HCT116 (cell line): ENCODE results near the gene FBXO34.

Experiments
- CTCF ChIP-seq, 3 experiments: fragments of 200-600 bp in 1 of 3; sonication (generic) in 1 of 3; IDR thresholded peaks in 2 of 3; conservative IDR thresholded peaks in 1 of 3; 2 replicates each; pipeline ENCODE4 v1.5.1; 2012 to 2017; ENCODE audit warnings: low read depth in 2 of 3, low read length in 2 of 3, antibody characterized with exemption in 1 of 3, borderline replicate concordance in 1 of 3, control low read depth in 1 of 3, mild to moderate bottlenecking in 1 of 3, mixed read lengths in 1 of 3, mixed run types in 1 of 3, moderate library complexity in 1 of 3; ENCODE audit not compliant: insufficient read depth in 1 of 3
- ELF1 ChIP-seq: IDR thresholded peaks from 2 replicates; pipeline ENCODE4 v1.6.1; 2012; ENCODE audit warnings: low read depth, borderline replicate concordance
- EZH2 ChIP-seq: fragments of 200-600 bp; sonication (generic); IDR thresholded peaks from 2 replicates; pipeline ENCODE4 v1.6.1; 2017; ENCODE audit warnings: antibody characterized with exemption, mixed run types
- EZH2phosphoT487 ChIP-seq: fragments of 200-600 bp; IDR thresholded peaks from 2 replicates; pipeline ENCODE4 v1.6.1; 2018; ENCODE audit warnings: antibody characterized with exemption, borderline replicate concordance
- FOSL1 ChIP-seq: IDR thresholded peaks from 2 replicates; pipeline ENCODE4 v1.6.1; 2012; ENCODE audit warnings: low read depth
- POLR2A ChIP-seq: IDR thresholded peaks from 2 replicates; pipeline ENCODE4 v1.7.0; 2011; ENCODE audit warnings: borderline replicate concordance; ENCODE audit not compliant: insufficient read depth, insufficient read length; ENCODE audit errors: extremely low read depth
- POLR2AphosphoS5 ChIP-seq: IDR thresholded peaks from 2 replicates; pipeline ENCODE4 v1.6.1; 2011; ENCODE audit warnings: mild to moderate bottlenecking, low read depth, low read length, moderate library complexity
- RAD21 ChIP-seq: IDR thresholded peaks from 2 replicates; pipeline ENCODE4 v1.6.1; 2012; ENCODE audit warnings: low read depth, mild to moderate bottlenecking
- REST ChIP-seq: IDR thresholded peaks from 2 replicates; pipeline ENCODE4 v1.6.1; 2012; ENCODE audit warnings: low read depth
- SIN3A ChIP-seq: IDR thresholded peaks from 2 replicates; pipeline ENCODE4 v1.6.1; 2012; ENCODE audit warnings: low read depth
- SP1 ChIP-seq: IDR thresholded peaks from 2 replicates; pipeline ENCODE4 v1.6.1; 2012; ENCODE audit warnings: low read depth
- SRF ChIP-seq: IDR thresholded peaks from 2 replicates; pipeline ENCODE4 v1.6.1; 2012; ENCODE audit warnings: low read depth
- YY1 ChIP-seq: IDR thresholded peaks from 2 replicates; pipeline ENCODE4 v1.6.1; 2011; ENCODE audit warnings: low read length, low read depth, moderate library complexity, mild to moderate bottlenecking; ENCODE audit not compliant: insufficient replicate concordance; ENCODE audit errors: extremely low read depth

- TF ChIP-seq CTCF (IDR thresholded peaks at IDR 0.05 in 2 of 3, conservative IDR thresholded peaks at IDR 0.05 in 1 of 3; ENCODE audit: borderline replicate concordance in 1 of 3, insufficient read depth in 1 of 3, low read depth in 2 of 3, low read length in 2 of 3) = no peak
- no peak for TF ChIP-seq REST
- TF ChIP-seq SRF = no peak
- no peak for TF ChIP-seq YY1
- TF ChIP-seq SIN3A = no peak
- no peak for TF ChIP-seq ELF1
- no peak for TF ChIP-seq SP1
- no peak for TF ChIP-seq FOSL1
- TF ChIP-seq POLR2A = no peak
- no peak for TF ChIP-seq RAD21
- no peak for TF ChIP-seq EZH2phosphoT487
- TF ChIP-seq POLR2AphosphoS5 = no peak
- TF ChIP-seq EZH2 = no peak
These were observed 118.1 kb downstream of the FBXO34 start for GRCh38 chr14:55389330-55389729.
